ENCODE data around the gene NFASC.

NFASC gene

DNA sequence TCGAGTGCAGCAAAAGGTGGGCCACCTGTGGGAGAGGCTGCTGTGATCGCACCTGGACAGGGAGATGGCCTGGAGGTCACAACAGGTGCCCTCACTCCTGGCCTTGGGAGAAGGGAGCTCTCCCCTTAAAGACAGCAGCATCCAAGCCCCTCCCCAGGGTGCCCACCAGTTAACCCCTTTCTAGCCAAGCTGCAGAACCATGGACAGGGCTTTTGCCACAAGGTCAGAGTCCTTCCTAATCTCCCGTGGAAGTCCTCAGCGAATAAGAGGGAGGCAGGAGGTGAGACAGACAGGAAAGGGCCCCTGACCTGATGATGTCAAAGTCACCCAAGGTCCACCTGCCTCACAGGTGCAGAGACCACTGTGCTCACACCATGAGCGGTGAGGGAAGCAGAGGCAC lies 174.1 kb downstream of the NFASC start:
- TF ChIP-seq, protein P1, sequence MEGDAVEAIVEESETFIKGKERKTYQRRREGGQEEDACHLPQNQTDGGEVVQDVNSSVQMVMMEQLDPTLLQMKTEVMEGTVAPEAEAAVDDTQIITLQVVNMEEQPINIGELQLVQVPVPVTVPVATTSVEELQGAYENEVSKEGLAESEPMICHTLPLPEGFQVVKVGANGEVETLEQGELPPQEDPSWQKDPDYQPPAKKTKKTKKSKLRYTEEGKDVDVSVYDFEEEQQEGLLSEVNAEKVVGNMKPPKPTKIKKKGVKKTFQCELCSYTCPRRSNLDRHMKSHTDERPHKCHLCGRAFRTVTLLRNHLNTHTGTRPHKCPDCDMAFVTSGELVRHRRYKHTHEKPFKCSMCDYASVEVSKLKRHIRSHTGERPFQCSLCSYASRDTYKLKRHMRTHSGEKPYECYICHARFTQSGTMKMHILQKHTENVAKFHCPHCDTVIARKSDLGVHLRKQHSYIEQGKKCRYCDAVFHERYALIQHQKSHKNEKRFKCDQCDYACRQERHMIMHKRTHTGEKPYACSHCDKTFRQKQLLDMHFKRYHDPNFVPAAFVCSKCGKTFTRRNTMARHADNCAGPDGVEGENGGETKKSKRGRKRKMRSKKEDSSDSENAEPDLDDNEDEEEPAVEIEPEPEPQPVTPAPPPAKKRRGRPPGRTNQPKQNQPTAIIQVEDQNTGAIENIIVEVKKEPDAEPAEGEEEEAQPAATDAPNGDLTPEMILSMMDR (IDR thresholded peaks at IDR 0.05; ENCODE audit: low read depth, low read length, missing control alignments) = no peak
- no peak overlapping the region for H3K27ac ChIP-seq
- H3K27me3 ChIP-seq (replicated peaks) = peaks cover 54% of the 10 kb centered on the region
- no peaks in the 10 kb centered on the region for H3K36me3 ChIP-seq (replicated peaks)
- in situ Hi-C loops (cut with HindIII; ENCODE audit: low pct_ligation_motif_present, low sequenced_read_pairs) = no loop called here
- no peak overlapping the region for H3K4me3 ChIP-seq (ENCODE audit: low read depth, low read length)
- DNase-seq = no peak

DNA sequence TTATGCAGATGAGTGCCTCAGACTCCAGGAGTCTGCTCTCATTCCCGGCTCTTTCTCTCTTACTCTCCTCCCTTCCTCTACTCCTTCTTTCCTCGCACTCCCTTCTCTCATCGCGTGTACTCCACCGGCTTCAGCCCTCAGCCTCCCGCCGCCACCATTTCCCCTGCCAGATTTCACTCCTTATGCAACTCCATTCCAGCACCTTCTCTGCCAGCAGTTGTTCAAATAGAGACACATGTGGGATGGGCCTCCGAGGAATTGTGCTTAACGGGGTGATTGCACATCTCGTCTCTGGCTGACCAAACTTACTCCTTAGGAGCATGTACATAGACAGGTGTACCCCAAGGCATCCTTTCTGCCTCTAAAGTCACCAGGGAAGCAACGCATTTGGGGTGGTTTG lies 174.5 kb downstream of the NFASC start:
- Histone ChIP-seq H3K27ac (no peak overlapping the region), H3K4me3 (ENCODE audit: low read depth, low read length) (no peak overlapping the region), H3K36me3 (replicated peaks) (no peaks in the 10 kb centered on the region), H3K27me3 (replicated peaks) (peaks cover 52% of the 10 kb centered on the region)
- TF ChIP-seq, protein P1 (IDR thresholded peaks at IDR 0.05; ENCODE audit: low read depth, low read length, missing control alignments) = no peak
- in situ Hi-C loops (cut with HindIII; ENCODE audit: low pct_ligation_motif_present, low sequenced_read_pairs) = no loop called here
- DNase-seq = no peak

DNA sequence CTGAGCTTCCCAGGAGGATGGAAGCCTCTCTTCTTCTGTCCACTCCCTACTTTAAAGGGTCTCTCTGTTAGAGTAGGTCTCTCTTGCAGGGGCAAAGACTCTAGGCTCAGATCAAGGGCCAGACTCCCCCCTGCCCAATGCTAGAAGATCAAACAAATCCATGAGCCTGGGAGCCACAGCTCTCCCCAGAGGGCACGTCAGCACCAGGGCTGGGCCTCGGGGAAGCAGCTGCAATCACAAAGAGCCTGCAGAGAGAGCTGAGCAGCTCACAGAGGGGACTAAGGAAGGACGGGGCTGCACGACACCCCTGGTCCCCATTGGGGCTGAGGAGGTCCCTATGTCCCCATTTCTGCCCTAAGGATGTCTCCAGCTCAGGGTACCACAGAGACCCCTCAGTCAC lies 176.2 kb downstream of the NFASC start:
- H3K27me3 ChIP-seq (replicated peaks) = peaks cover 45% of the 10 kb centered on the region
- no peak for DNase-seq
- TF ChIP-seq, protein P1 (IDR thresholded peaks at IDR 0.05; ENCODE audit: low read depth, low read length, missing control alignments) = no peak
- H3K27ac ChIP-seq = no peak overlapping the region
- H3K36me3 ChIP-seq (replicated peaks) = no peaks in the 10 kb centered on the region
- in situ Hi-C loops (cut with HindIII; ENCODE audit: low pct_ligation_motif_present, low sequenced_read_pairs) = no loop called here
- H3K4me3 ChIP-seq (ENCODE audit: low read depth, low read length) = no peak overlapping the region

DNA sequence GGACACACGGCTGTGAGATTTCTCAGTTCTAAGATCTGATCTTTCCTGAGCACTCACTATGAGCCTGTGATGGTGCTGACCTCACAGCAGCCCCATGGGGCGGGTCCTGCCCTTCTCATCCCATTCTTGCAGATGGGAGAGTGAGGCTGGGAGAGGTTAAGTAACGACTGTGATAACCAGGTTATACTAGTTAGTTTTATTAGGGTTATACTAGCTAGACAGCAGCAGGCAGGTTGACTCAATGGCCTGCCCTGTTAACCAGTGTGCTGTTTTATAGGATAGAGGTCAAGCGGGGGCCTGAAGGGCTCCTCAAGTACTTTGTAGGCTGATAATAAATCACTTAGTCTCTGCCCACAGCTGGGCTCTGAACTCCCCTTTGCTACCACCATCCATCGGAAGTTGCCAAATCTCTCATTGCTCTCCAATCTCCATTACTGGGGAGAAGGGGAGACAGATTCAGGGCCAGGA lies 177.1 kb downstream of the NFASC start:
- Histone ChIP-seq H3K36me3 (replicated peaks) (no peaks in the 10 kb centered on the region), H3K27ac (no peak overlapping the region), H3K4me3 (ENCODE audit: low read depth, low read length) (no peak overlapping the region), H3K27me3 (replicated peaks) (peaks cover 37% of the 10 kb centered on the region)
- TF ChIP-seq, protein P1 (IDR thresholded peaks at IDR 0.05; ENCODE audit: low read depth, low read length, missing control alignments) = no peak
- in situ Hi-C loops (cut with HindIII; ENCODE audit: low pct_ligation_motif_present, low sequenced_read_pairs) = no loop called here
- no peak for DNase-seq

DNA sequence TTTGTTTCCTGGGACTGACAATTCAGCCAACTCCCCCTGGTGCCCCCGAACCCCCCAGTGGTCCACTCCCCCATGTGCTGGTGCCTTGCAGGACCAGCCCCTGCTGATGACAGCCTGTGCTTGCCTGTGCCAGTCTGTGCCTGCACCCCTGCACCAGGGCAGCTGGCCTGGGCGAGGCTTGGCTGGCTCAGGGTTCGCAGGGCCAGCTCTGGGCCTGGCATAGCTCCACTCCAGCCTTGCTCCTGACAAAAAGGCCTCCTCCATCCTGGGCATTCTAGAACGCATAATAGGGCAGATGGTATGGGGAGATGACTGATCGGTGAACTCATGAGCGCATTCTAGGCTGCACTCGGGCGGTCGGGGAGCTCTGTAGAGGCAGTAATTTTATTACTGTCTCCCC lies 177.7 kb downstream of the NFASC start:
- no peaks in the 10 kb centered on the region for H3K36me3 ChIP-seq (replicated peaks)
- H3K27me3 ChIP-seq (replicated peaks) = peaks cover 33% of the 10 kb centered on the region
- H3K4me3 ChIP-seq (ENCODE audit: low read depth, low read length) = no peak overlapping the region
- in situ Hi-C loops (cut with HindIII; ENCODE audit: low pct_ligation_motif_present, low sequenced_read_pairs) = no loop called here
- H3K27ac ChIP-seq = no peak overlapping the region
- TF ChIP-seq, protein P1 (IDR thresholded peaks at IDR 0.05; ENCODE audit: low read depth, low read length, missing control alignments) = no peak
- no peak for DNase-seq

DNA sequence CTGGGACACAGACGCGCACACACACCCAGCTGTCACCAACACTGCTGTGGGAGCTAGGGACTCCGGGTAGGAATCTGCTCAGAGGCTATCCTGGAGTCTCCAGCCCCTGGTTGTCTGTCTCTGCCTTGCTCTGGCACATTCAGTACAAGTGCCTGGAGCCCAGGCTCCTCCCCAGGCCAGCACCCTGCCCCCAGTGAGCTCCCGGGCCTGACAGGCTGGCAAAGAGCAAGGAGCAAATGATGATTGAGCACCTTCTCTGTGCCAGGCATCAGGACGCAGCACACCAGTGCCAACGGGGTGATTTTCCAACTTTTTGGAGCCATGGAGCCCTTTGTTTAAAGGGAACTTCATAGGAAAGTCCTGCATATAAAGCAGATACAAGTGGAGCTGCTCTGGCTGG lies 178.8 kb downstream of the NFASC start:
- Histone ChIP-seq H3K27me3 (replicated peaks) (peaks cover 22% of the 10 kb centered on the region), H3K4me3 (ENCODE audit: low read depth, low read length) (no peak overlapping the region), H3K27ac (no peak overlapping the region), H3K36me3 (replicated peaks) (no peaks in the 10 kb centered on the region)
- in situ Hi-C loops (cut with HindIII; ENCODE audit: low pct_ligation_motif_present, low sequenced_read_pairs) = no loop called here
- DNase-seq = no peak
- TF ChIP-seq, protein P1 (IDR thresholded peaks at IDR 0.05; ENCODE audit: low read depth, low read length, missing control alignments) = no peak

Data from brain microvascular endothelial cell (primary cell).